K562 (cell line): ENCODE measurements around the gene GPR21. TPM values are rescaled to one million over a fixed set of nuclear protein-coding genes. Genes with fewer than 3 reads are reported as not detected.

Experiments used
- ATAC-seq: fragments of 200-7000 bp; cut with Tn5 transposase; 3 replicates; pipeline ENCODE4 v1.9.1; 2020; ENCODE audit warnings: moderate library complexity
- BruUV-seq: library from RNA; stranded (reverse); fragments of 400-500 nt; replicated peaks from 2 replicates; lab custom pipeline; 2021; lab: Mats Ljungman, UMichigan
- CTCF ChIA-PET: fragments of 300-600 bp; formaldehyde crosslinking; extraction: SDS; loops from one replicate; lab custom pipeline; 2021; ENCODE audit warnings: low intra/inter-chr PET ratio; lab: Yijun Ruan, JAX
- POLR2A ChIA-PET: fragments of 300-600, 350-650 bp; sonication (Branson Sonifier 250); formaldehyde crosslinking; extraction: SDS; loops from one replicate; lab custom pipeline; 2021; ENCODE audit warnings: antibody characterized with exemption, inconsistent platforms; lab: Yijun Ruan, JAX
- DNase-seq, 4 experiments: peaks; one replicate each; pipeline versions ENCODE4 v3.0.0 to v3.0.0-alpha.2; 2011 to 2018; ENCODE audit warnings: low spot score in 3 of 4, mixed read lengths in 3 of 4; ENCODE audit errors: extremely low read depth in 1 of 4
- FAIRE-seq: peaks from 2 replicates; lab custom pipeline; 2011; peaks lifted over from hg19 to GRCh38; lab: Jason Lieb, UNC
- H2AFZ ChIP-seq: 2 replicates; pipeline ENCODE4 v1.6.0; 2011; ENCODE audit warnings: low read depth, low read length, control low read depth, inconsistent platforms
- H3K27ac ChIP-seq: fragments of 200-600 bp; 3 replicates; pipeline ENCODE4 v1.8.0; 2011; ENCODE audit warnings: low read depth, mild to moderate bottlenecking, control low read depth, inconsistent platforms, low read length, moderate library complexity, mixed read lengths; ENCODE audit errors: extremely low read depth
- H3K27me3 ChIP-seq, 2 experiments: fragments of 300-600 bp in 1 of 2; 2 replicates in 1 of 2; 3 replicates in 1 of 2; pipeline versions ENCODE4 v1.6.0 to v1.8.0; 2011; ENCODE audit warnings: inconsistent platforms in 2 of 2, low read length in 2 of 2, mild to moderate bottlenecking in 1 of 2, mixed read lengths in 1 of 2, moderate library complexity in 1 of 2; ENCODE audit not compliant: control insufficient read depth in 2 of 2, insufficient read depth in 2 of 2
- H3K36me3 ChIP-seq: fragments of 300-600 bp; 3 replicates; pipeline ENCODE4 v1.8.0; 2011; ENCODE audit warnings: mild to moderate bottlenecking, low read length, inconsistent platforms; ENCODE audit not compliant: control insufficient read depth, insufficient read depth
- H3K4me1 ChIP-seq, 2 experiments: fragments of 200-600 bp in 1 of 2; replicated peaks in 1 of 2; 2 replicates in 1 of 2; 3 replicates in 1 of 2; pipeline versions ENCODE4 v1.5.1 to v1.8.0; 2011; ENCODE audit warnings: inconsistent platforms in 2 of 2, low read length in 2 of 2, mild to moderate bottlenecking in 1 of 2, mixed read lengths in 1 of 2, moderate library complexity in 1 of 2; ENCODE audit not compliant: control insufficient read depth in 2 of 2, insufficient read depth in 2 of 2
- H3K4me2 ChIP-seq: 2 replicates; pipeline ENCODE4 v1.6.1; 2011; ENCODE audit warnings: low read length, control low read depth, inconsistent platforms, mixed read lengths; ENCODE audit not compliant: insufficient read depth
- H3K4me3 ChIP-seq: fragments of 200-600 bp; sonication (generic), shearing (Covaris generic); 2 replicates; pipeline ENCODE4 v1.5.1; 2016; ENCODE audit warnings: control low read depth, inconsistent platforms
- H3K79me2 ChIP-seq: fragments of 200-600 bp; 3 replicates; pipeline ENCODE4 v1.8.0; 2011; ENCODE audit warnings: low read length, inconsistent platforms; ENCODE audit not compliant: control insufficient read depth, insufficient read depth
- H3K9ac ChIP-seq, 2 experiments: 2 replicates each; pipeline versions ENCODE4 v1.6.0 to v1.6.1; 2011; ENCODE audit warnings: low read depth in 2 of 2, low read length in 2 of 2, control low read depth in 1 of 2, inconsistent platforms in 1 of 2, mild to moderate bottlenecking in 1 of 2, mixed read lengths in 1 of 2; ENCODE audit not compliant: insufficient read depth in 1 of 2
- H3K9me1 ChIP-seq: one replicate; pipeline ENCODE4 v1.6.0; 2011; ENCODE audit warnings: inconsistent platforms, mild to moderate bottlenecking, low read length, moderate library complexity; ENCODE audit not compliant: control insufficient read depth, insufficient read depth
- H3K9me3 ChIP-seq: replicated peaks from 2 replicates; pipeline ENCODE4 v1.5.1; 2011; ENCODE audit warnings: low read depth, low read length, inconsistent platforms; ENCODE audit not compliant: control insufficient read depth, insufficient read depth
- H4K20me1 ChIP-seq: replicated peaks from 2 replicates; pipeline ENCODE4 v1.6.1; 2011; ENCODE audit warnings: low read length, inconsistent platforms, mixed read lengths; ENCODE audit not compliant: control insufficient read depth, insufficient read depth
- CREB1 ChIP-seq, 2 experiments: sonication (generic) in 1 of 2; formaldehyde crosslinking in 1 of 2; IDR thresholded peaks; 2 replicates each; pipeline versions ENCODE4 v1.6.1 to v1.8.0; 2012 to 2022; ENCODE audit warnings: inconsistent platforms in 1 of 2, mild to moderate bottlenecking in 1 of 2, missing genetic modification reagents in 1 of 2, moderate library complexity in 1 of 2
- ESRRB ChIP-seq: fragments of 250-450 bp; sonication (Bioruptor Pico); IDR thresholded peaks from 2 replicates; pipeline ENCODE4 v1.5.0; 2020; ENCODE audit warnings: mild to moderate bottlenecking, moderate library complexity, borderline replicate concordance
- ETV6 ChIP-seq, 3 experiments: fragments of 150-350 bp in 1 of 3; sonication (generic) in 1 of 3; formaldehyde crosslinking in 1 of 3; IDR thresholded peaks; 2 replicates each; pipeline versions ENCODE4 v1.6.1 to v1.8.0; 2014 to 2022; ENCODE audit warnings: borderline replicate concordance in 2 of 3, low read depth in 2 of 3, antibody characterized with exemption in 1 of 3, low read length in 1 of 3, mild to moderate bottlenecking in 1 of 3, missing genetic modification reagents in 1 of 3
- GATA2 ChIP-seq: sonication (generic); formaldehyde crosslinking; IDR thresholded peaks from 2 replicates; pipeline ENCODE4 v1.4.0; 2020; ENCODE audit warnings: mild to moderate bottlenecking, missing genetic modification reagents
- LCOR ChIP-seq: sonication (generic); formaldehyde crosslinking; IDR thresholded peaks from 2 replicates; pipeline ENCODE4 v1.8.0; 2022; ENCODE audit warnings: mild to moderate bottlenecking, missing genetic modification reagents
- MCM7 ChIP-seq, 2 experiments: fragments of 450-650 bp; IDR thresholded peaks; 2 replicates each; pipeline ENCODE4 v1.6.1; 2016 to 2018
- PRMT5 ChIP-seq: sonication (generic); formaldehyde crosslinking; IDR thresholded peaks from 2 replicates; pipeline ENCODE4 v1.5.0; 2020; ENCODE audit warnings: missing genetic modification reagents
- RB1 ChIP-seq: fragments of 450-650 bp; IDR thresholded peaks from 2 replicates; pipeline ENCODE4 v1.6.1; 2017; ENCODE audit warnings: low read depth, mild to moderate bottlenecking
- U2AF2 ChIP-seq: fragments of 200-400 bp; formaldehyde crosslinking; optimal IDR thresholded peaks from 2 replicates; pipeline ENCODE3; 2017; ENCODE audit warnings: low read depth, mild to moderate bottlenecking, low read length
- ZNF324 ChIP-seq: fragments of 250-450 bp; sonication (Bioruptor Pico); IDR thresholded peaks from 2 replicates; pipeline ENCODE4 v1.4.0; 2020; ENCODE audit warnings: mild to moderate bottlenecking
- WGBS: fragments of 100-300 bp; shearing (Covaris generic); methylation state at CpG from one replicate; pipeline ENCODE4 v1.1.6; 2016; ENCODE audit warnings: low coverage, mixed read lengths; ENCODE audit not compliant: insufficient coverage; ENCODE audit errors: missing lambda C conversion rate; 5-methylcytosine and 5-hydroxymethylcytosine counted together
- in situ Hi-C: fragments of 300-500 bp; cut with MboI; formaldehyde crosslinking; loops from 4 replicates; pipeline ENCODE4 v1.15.0; 2018; ENCODE audit warnings: inconsistent platforms, mixed read lengths
- intact Hi-C: fragments of 100-400 bp; cut with micrococcal nuclease; formaldehyde crosslinking; loops from 2 replicates; pipeline ENCODE4 v1.14.2; 2022
- polyA plus RNA-seq, 8 experiments: library from polyadenylated mRNA; depleted of rRNA in 4 of 8; stranded (reverse) in 5 of 8; unstranded in 3 of 8; fragments of >200 nt; fragmentation: Nextera tagmentation in 2 of 8; fragmentation: Illumina TruSeq in 1 of 8; extraction: Ambion mirVana in 2 of 8; extraction: Trizol in 1 of 8; gene quantifications; 2 replicates each; pipeline versions ENCODE4 v1.2.1 to v1.2.3, GENCODE V29; 2011 to 2014; ENCODE audit warnings: inconsistent platforms in 1 of 8, missing spikeins in 1 of 8
- total RNA-seq, 7 experiments: library from RNA; depleted of rRNA in 6 of 7; stranded (reverse); fragments of >200 nt in 6 of 7; fragmentation: Illumina TruSeq in 2 of 7; extraction: Trizol in 2 of 7; gene quantifications; 2 replicates each; pipeline versions ENCODE4 v1.2.1 to v1.2.3, GENCODE V29; 2011 to 2021; ENCODE audit warnings: low replicate concordance in 1 of 7
- TF ChIP-seq, protein P1 (sequence below), 3 experiments: fragments of 200-800 bp in 1 of 3; fragments of 250-450 bp in 1 of 3; fragments of 450-650 bp in 1 of 3; sonication (Bioruptor Pico) in 1 of 3; sonication (Bioruptor generic) in 1 of 3; formaldehyde crosslinking in 1 of 3; IDR thresholded peaks; 2 replicates each; pipeline versions ENCODE4 v1.6.1 to v1.8.0; 2016 to 2022; ENCODE audit warnings: mild to moderate bottlenecking in 2 of 3, missing genetic modification characterization in 2 of 3, missing compliant biosample characterization in 1 of 3, moderate library complexity in 1 of 3

The GPR21 gene
- total and polyA plus RNA-seq, 9 of the 15 experiments (the other 6 are each of a cell fraction or from before 2014, with no cell fraction given) = 0.16 to 0.83 (median 0.36) TPM; not detected in 6

DNA sequence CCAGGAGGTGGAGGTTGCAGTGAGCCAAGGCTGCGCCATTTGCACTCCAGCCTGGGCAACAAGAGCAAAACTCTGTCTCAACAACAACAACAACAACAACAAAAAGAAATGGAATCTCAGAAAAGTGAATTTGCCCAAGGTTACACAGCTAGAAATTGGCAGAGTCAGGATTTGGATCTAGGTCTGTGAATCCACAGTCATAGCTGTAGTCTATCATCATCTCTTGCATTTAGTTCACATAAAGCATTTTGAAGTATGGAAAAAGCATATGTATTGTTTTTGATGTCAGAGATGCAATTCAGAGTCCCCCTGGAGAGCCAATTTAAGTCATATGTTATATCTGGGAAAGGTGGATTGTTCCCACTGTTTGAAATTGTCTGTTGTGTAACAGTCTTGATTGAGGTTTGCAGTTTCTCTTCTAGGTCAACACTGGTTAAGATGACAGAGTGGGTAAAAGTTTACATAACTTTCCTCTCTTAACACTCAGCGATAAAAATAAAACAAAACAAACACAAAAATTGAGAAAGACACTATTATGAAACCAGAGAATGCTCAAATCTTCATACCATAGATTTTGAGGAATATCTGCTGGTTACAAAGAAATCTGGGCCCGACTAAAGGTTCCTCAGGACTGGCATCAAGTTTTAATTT is 21.5 kb upstream of the GPR21 start:
- H3K36me3 ChIP-seq = peaks cover 30% of the 10 kb centered on the region; the same call in 2 of the 3 replicates
- ChIA-PET POLR2A (no interaction called here), CTCF (no interaction called here)
- no peak for ATAC-seq
- in situ Hi-C loops (no loop called here), intact Hi-C loops (no loop called here)
- 91% methylated on average over 3 of the region's 3 CpGs for WGBS
- no peak for DNase-seq
- H3K79me2 ChIP-seq = no peaks in the 10 kb centered on the region
- FAIRE-seq = no peak
- no peaks in the 10 kb centered on the region for H3K9me1 ChIP-seq
- H2AFZ ChIP-seq = no peak overlapping the region
- no peaks in the 10 kb centered on the region for H4K20me1 ChIP-seq
- H3K9ac ChIP-seq = no peak overlapping the region
- no peaks in the 10 kb centered on the region for H3K9me3 ChIP-seq
- no peak overlapping the region for H3K4me3 ChIP-seq
- TF ChIP-seq PRMT5 (CRISPR knock-in tag) = no peak
- TF ChIP-seq, all 486 proteins: peak for 0
- Histone ChIP-seq H3K27ac (no peak overlapping the region), H3K27me3 (no peaks in the 10 kb centered on the region), H3K4me1 (no peaks in the 10 kb centered on the region; a peak in 2 of 5 replicates), H3K4me2 (no peak overlapping the region)
- no TSS peak for BruUV-seq

DNA sequence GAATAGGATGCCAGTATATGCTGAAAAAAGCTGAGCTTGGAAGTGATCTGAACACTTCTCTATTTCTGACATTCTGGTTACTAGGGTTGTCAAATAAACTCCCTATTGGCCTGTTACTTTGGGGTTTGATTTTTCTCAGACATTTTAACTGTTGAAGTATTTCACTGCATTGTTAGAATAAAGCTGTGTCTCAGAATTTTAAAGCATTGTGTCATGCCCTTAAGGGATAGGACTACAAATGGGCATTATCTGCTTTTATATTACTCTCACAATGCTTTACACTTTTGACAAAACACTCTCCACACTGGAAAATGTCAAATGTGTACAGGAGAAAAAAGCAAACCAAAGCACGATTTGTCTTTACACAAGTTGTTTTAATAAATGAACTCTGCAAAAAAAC is 16.8 kb upstream of the GPR21 start:
- FAIRE-seq = no peak
- no peaks in the 10 kb centered on the region for H3K9me1 ChIP-seq
- H3K27ac ChIP-seq = no peak overlapping the region
- CTCF ChIA-PET = no interaction called here
- no peak overlapping the region for H3K9ac ChIP-seq
- no peaks in the 10 kb centered on the region for H3K4me1 ChIP-seq
- no peak for ATAC-seq
- H3K4me3 ChIP-seq = no peak overlapping the region
- no peaks in the 10 kb centered on the region for H3K9me3 ChIP-seq
- H3K27me3 ChIP-seq = no peaks in the 10 kb centered on the region
- peaks cover 35% of the 10 kb centered on the region; the same call in 2 of the 3 replicates for H3K36me3 ChIP-seq
- WGBS = 73% methylated on average over 1 of the region's 1 CpG
- in situ Hi-C loops = no loop called here
- no TSS peak for BruUV-seq
- no peak overlapping the region for H2AFZ ChIP-seq
- H3K4me2 ChIP-seq = no peak overlapping the region
- POLR2A ChIA-PET = interaction anchor here (0.6 to 1.1 kb wide), 2 partner anchors 8 to 264 kb away, joined by 3 to 4 read pairs; no protein-coding TSS in a partner anchor
- DNase-seq = no peak
- intact Hi-C loops = no loop called here
- H3K79me2 ChIP-seq = no peaks in the 10 kb centered on the region
- H4K20me1 ChIP-seq = no peaks in the 10 kb centered on the region
- TF ChIP-seq, protein P1, sequence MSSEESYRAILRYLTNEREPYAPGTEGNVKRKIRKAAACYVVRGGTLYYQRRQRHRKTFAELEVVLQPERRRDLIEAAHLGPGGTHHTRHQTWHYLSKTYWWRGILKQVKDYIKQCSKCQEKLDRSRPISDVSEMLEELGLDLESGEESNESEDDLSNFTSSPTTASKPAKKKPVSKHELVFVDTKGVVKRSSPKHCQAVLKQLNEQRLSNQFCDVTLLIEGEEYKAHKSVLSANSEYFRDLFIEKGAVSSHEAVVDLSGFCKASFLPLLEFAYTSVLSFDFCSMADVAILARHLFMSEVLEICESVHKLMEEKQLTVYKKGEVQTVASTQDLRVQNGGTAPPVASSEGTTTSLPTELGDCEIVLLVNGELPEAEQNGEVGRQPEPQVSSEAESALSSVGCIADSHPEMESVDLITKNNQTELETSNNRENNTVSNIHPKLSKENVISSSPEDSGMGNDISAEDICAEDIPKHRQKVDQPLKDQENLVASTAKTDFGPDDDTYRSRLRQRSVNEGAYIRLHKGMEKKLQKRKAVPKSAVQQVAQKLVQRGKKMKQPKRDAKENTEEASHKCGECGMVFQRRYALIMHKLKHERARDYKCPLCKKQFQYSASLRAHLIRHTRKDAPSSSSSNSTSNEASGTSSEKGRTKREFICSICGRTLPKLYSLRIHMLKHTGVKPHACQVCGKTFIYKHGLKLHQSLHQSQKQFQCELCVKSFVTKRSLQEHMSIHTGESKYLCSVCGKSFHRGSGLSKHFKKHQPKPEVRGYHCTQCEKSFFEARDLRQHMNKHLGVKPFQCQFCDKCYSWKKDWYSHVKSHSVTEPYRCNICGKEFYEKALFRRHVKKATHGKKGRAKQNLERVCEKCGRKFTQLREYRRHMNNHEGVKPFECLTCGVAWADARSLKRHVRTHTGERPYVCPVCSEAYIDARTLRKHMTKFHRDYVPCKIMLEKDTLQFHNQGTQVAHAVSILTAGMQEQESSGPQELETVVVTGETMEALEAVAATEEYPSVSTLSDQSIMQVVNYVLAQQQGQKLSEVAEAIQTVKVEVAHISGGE (CRISPR knock-in tag; IDR thresholded peaks at IDR 0.05) = no peak
- no peak for TF ChIP-seq MCM7 (IDR thresholded peaks at IDR 0.05)
- no peak for TF ChIP-seq GATA2 (CRISPR knock-in tag)
- no peak for TF ChIP-seq U2AF2
- no peak for TF ChIP-seq LCOR (CRISPR knock-in tag)
- no peak for TF ChIP-seq RB1
- no peak for TF ChIP-seq CREB1 (IDR thresholded peaks at IDR 0.05)
- TF ChIP-seq CREB1 (CRISPR knock-in tag; IDR thresholded peaks at IDR 0.05) = no peak
- no peak for TF ChIP-seq ESRRB (CRISPR knock-in tag)
- TF ChIP-seq ZNF324 = no peak
- TF ChIP-seq ETV6 (IDR thresholded peaks at IDR 0.05; ENCODE audit: borderline replicate concordance in 1 of 2, low read depth in 2 of 2, low read length in 1 of 2) = no peak
- TF ChIP-seq ETV6 (CRISPR knock-in tag; IDR thresholded peaks at IDR 0.05; ENCODE audit: borderline replicate concordance) = no peak
